Sigmoid colon (tissue), 4 donors: ENCODE data around the gene SMOC2.

ENCODE experiments used
- EP300 ChIP-seq, 4 donors: sonication (generic); formaldehyde crosslinking; IDR thresholded peaks; one replicate each; pipeline ENCODE4 v1.6.1; 2017; ENCODE audit warnings: antibody characterized with exemption in 4 of 4
- TF ChIP-seq, protein P1 (sequence below), 4 experiments: fragments of 450-650 bp in 3 of 4; fragments of 200-600 bp in 1 of 4; IDR thresholded peaks; one replicate each; pipeline ENCODE4 v1.5.1; 2016 to 2019; ENCODE audit warnings: antibody characterized with exemption in 4 of 4, mild to moderate bottlenecking in 3 of 4, moderate library complexity in 2 of 4

- TF ChIP-seq, protein P1, sequence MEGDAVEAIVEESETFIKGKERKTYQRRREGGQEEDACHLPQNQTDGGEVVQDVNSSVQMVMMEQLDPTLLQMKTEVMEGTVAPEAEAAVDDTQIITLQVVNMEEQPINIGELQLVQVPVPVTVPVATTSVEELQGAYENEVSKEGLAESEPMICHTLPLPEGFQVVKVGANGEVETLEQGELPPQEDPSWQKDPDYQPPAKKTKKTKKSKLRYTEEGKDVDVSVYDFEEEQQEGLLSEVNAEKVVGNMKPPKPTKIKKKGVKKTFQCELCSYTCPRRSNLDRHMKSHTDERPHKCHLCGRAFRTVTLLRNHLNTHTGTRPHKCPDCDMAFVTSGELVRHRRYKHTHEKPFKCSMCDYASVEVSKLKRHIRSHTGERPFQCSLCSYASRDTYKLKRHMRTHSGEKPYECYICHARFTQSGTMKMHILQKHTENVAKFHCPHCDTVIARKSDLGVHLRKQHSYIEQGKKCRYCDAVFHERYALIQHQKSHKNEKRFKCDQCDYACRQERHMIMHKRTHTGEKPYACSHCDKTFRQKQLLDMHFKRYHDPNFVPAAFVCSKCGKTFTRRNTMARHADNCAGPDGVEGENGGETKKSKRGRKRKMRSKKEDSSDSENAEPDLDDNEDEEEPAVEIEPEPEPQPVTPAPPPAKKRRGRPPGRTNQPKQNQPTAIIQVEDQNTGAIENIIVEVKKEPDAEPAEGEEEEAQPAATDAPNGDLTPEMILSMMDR (IDR thresholded peaks at IDR 0.05): no peak
- TF ChIP-seq EP300 (IDR thresholded peaks at IDR 0.05): no peak
These were observed 114.8 kb downstream of the SMOC2 start for GRCh38 chr6:168555618-168556273.
